Hepatocyte (in vitro differentiated cells): Measurements from ENCODE around the gene ASGR2. TPM values are rescaled to one million over a fixed set of nuclear protein-coding genes. Genes with fewer than 3 reads are reported as not detected.
A peak's percentile ranks its signal among the peaks of the same experiment; 100 is the strongest.
"Not testable (repeated sequence)": the region's sequence is repeated elsewhere in the genome, so short reads cannot be mapped to it uniquely, and the experiment has no call there.

Experiments
- DNase-seq: peaks from one replicate; pipeline ENCODE4 v3.0.0-alpha.2; 2016; ENCODE audit warnings: low spot score
- H2AFZ ChIP-seq: fragments of 200-600 bp; sonication (generic); 2 replicates; pipeline ENCODE4 v1.6.0; 2016; ENCODE audit warnings: antibody characterized with exemption, mild to moderate bottlenecking
- H3K27ac ChIP-seq: fragments of 200-600 bp; sonication (generic); 2 replicates; pipeline ENCODE4 v1.5.1; 2016; ENCODE audit warnings: mild to moderate bottlenecking
- H3K27me3 ChIP-seq: fragments of 200-600 bp; sonication (generic); 2 replicates; pipeline ENCODE4 v1.6.1; 2016
- H3K36me3 ChIP-seq: fragments of 200-600 bp; sonication (generic); replicated peaks from 2 replicates; pipeline ENCODE4 v1.5.1; 2016; ENCODE audit warnings: low read depth; ENCODE audit not compliant: insufficient read depth
- H3K4me1 ChIP-seq: fragments of 200-600 bp; sonication (generic); 2 replicates; pipeline ENCODE4 v1.5.1; 2016; ENCODE audit warnings: mild to moderate bottlenecking, moderate library complexity; ENCODE audit not compliant: insufficient read depth
- H3K4me2 ChIP-seq: fragments of 200-600 bp; sonication (generic); 2 replicates; pipeline ENCODE4 v1.6.0; 2016
- H3K4me3 ChIP-seq: fragments of 200-600 bp; sonication (generic); 2 replicates; pipeline ENCODE4 v1.5.1; 2016; ENCODE audit warnings: mild to moderate bottlenecking
- H3K79me2 ChIP-seq: fragments of 200-600 bp; sonication (generic); 2 replicates; pipeline ENCODE4 v1.6.0; 2017; ENCODE audit warnings: mild to moderate bottlenecking
- H3K9me2 ChIP-seq: fragments of 200-600 bp; sonication (generic); replicated peaks from 2 replicates; pipeline ENCODE4 v1.6.0; 2017; ENCODE audit warnings: mild to moderate bottlenecking; ENCODE audit not compliant: insufficient read depth
- H3K9me3 ChIP-seq: fragments of 200-600 bp; sonication (generic); 2 replicates; pipeline ENCODE4 v1.5.1; 2016; ENCODE audit warnings: low read depth, mild to moderate bottlenecking
- H4K20me1 ChIP-seq: fragments of 200-600 bp; sonication (generic); 2 replicates; pipeline ENCODE4 v1.6.0; 2016; ENCODE audit warnings: mild to moderate bottlenecking; ENCODE audit not compliant: insufficient read depth, poor library complexity, severe bottlenecking
- EZH2 ChIP-seq: fragments of 200-600 bp; sonication (generic); IDR thresholded peaks from 2 replicates; pipeline ENCODE4 v1.6.1; 2016; ENCODE audit warnings: antibody characterized with exemption, mild to moderate bottlenecking, borderline replicate concordance
- EZH2phosphoT487 ChIP-seq: fragments of 200-600 bp; sonication (generic); IDR thresholded peaks from one replicate; pipeline ENCODE4 v1.6.1; 2018; ENCODE audit warnings: antibody characterized with exemption, mild to moderate bottlenecking, low read depth, moderate library complexity; ENCODE audit not compliant: unreplicated experiment, severe bottlenecking
- WGBS: methylation state at CpG from one replicate; pipeline ENCODE4 v1.1.6; 2016; ENCODE audit warnings: low lambda C conversion rate; ENCODE audit errors: missing lambda C conversion rate; 5-methylcytosine and 5-hydroxymethylcytosine counted together
- polyA plus RNA-seq: library from polyadenylated mRNA; unstranded; fragments of >200 nt; fragmentation: Nextera tagmentation; extraction: Ambion mirVana; gene quantifications from 2 replicates; pipeline ENCODE4 v1.2.1, GENCODE V29; 2016
- total RNA-seq: library from RNA; depleted of rRNA; stranded (reverse); fragments of >200 nt; gene quantifications from 2 replicates; pipeline ENCODE4 v1.2.3, GENCODE V29; 2014
- TF ChIP-seq, protein P1 (sequence below): fragments of 200-600 bp; sonication (generic); IDR thresholded peaks from 2 replicates; pipeline ENCODE4 v1.5.1; 2016; ENCODE audit warnings: antibody characterized with exemption, mild to moderate bottlenecking; ENCODE audit not compliant: poor library complexity

Gene ASGR2
- total and polyA plus RNA-seq, 2 experiments from 2014 or later, result 65.5 to 90.6 TPM

GRCh38 chr17:7101531-7101930 is 13.1 kb downstream of the ASGR2 start:
- Histone ChIP-seq H3K79me2 (no peaks in the 10 kb centered on the region), H3K9me2 (no peaks in the 10 kb centered on the region), H3K4me1 (no peaks in the 10 kb centered on the region), H3K4me3 (no peak overlapping the region), H3K9me3 (no peaks in the 10 kb centered on the region), H3K27ac (no peak overlapping the region), H3K4me2 (no peak overlapping the region), H2AFZ (no peak overlapping the region), H3K27me3 (peaks cover 3% of the 10 kb centered on the region), H3K36me3 (no peaks in the 10 kb centered on the region), H4K20me1 (no peaks in the 10 kb centered on the region)
- TF ChIP-seq, protein P1, sequence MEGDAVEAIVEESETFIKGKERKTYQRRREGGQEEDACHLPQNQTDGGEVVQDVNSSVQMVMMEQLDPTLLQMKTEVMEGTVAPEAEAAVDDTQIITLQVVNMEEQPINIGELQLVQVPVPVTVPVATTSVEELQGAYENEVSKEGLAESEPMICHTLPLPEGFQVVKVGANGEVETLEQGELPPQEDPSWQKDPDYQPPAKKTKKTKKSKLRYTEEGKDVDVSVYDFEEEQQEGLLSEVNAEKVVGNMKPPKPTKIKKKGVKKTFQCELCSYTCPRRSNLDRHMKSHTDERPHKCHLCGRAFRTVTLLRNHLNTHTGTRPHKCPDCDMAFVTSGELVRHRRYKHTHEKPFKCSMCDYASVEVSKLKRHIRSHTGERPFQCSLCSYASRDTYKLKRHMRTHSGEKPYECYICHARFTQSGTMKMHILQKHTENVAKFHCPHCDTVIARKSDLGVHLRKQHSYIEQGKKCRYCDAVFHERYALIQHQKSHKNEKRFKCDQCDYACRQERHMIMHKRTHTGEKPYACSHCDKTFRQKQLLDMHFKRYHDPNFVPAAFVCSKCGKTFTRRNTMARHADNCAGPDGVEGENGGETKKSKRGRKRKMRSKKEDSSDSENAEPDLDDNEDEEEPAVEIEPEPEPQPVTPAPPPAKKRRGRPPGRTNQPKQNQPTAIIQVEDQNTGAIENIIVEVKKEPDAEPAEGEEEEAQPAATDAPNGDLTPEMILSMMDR, result no peak
- TF ChIP-seq EZH2, result no peak
- no peak for TF ChIP-seq EZH2phosphoT487
- DNase-seq, result no peak
- 96% methylated on average over 14 of the region's 14 CpGs for WGBS

DNA sequence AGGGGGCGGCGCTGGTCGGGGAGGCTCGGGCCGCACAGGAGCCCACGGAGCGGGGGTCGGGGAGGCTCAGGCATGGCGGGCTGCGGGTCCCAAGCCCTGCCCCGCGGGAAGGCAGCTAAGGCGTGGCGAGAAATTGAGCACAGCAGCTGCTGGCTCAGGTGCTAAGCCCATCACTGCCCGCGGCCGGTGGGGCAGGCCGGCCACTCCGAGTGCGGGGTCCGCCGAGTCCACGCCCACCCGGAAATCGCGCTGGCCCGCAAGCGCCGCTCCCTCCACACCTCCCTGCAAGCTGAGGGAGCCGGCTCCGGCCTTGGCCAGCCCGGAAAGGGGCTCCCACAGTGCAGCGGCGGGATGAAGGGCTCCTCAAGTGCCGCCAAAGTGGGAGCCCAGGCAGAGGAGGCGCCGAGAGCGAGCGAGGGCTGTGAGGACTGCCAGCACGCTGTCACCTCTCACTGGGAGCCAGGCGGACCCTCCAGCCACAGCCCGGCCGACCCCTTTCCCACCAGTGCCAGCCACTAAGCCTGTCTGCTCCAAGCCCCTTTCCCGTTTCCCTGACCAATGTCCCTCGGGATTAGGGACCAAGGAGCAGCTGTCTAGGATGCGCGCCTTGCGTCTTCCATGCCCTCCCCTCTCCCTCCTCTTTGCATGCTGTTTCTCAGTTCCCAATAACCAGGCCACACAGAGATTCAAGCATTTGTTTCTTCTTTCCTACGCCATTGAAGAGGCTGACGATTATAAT is 13.8 kb downstream of the ASGR2 start:
- not testable (repeated sequence) for H3K79me2 ChIP-seq, H3K9me3 ChIP-seq, H3K4me3 ChIP-seq, H3K36me3 ChIP-seq, H3K27me3 ChIP-seq, H2AFZ ChIP-seq, DNase-seq, H3K27ac ChIP-seq, H3K9me2 ChIP-seq, H3K4me1 ChIP-seq, H4K20me1 ChIP-seq
- H3K4me2 ChIP-seq, result peak overlapping the region; percentile 69
- WGBS, result 42% methylated on average over 29 of the region's 50 CpGs

DNA sequence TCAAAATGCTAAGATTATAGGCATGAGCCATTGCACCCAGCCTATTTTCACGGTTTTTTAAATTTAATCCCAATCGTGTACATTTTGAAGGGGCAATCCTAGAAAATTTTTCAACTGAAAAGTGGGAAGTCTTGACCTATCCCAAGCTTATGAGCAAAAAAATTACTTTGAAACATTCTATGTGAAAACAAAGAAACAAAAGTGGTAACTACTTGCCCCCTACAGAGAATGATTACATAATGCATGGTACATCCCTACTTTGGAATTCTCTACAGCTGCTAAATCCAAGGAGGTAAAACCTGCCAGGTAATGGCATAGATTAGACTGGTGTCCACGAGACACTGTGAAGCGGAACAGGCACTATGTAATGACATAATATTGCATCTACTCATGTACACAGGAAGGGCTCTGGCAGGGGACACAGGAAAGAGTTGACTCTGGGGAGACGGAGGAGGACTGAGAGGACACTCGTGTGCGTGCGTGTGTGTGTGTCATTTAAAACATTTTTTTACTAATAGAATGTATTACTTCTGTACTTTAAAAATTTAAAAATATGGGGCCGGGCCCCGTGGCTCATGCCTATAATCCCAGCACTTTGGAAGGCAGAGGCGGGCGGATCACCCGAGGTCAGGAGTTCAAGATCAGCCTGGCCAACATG is 15.7 kb downstream of the ASGR2 start:
- H3K27ac ChIP-seq, result no peak overlapping the region
- H3K9me2 ChIP-seq, result no peaks in the 10 kb centered on the region
- no peaks in the 10 kb centered on the region for H3K4me1 ChIP-seq
- no peak overlapping the region for H2AFZ ChIP-seq
- TF ChIP-seq, protein P1, result no peak
- DNase-seq, result no peak
- 94% methylated on average over 12 of the region's 13 CpGs for WGBS
- H3K9me3 ChIP-seq, result no peaks in the 10 kb centered on the region
- no peaks in the 10 kb centered on the region for H3K36me3 ChIP-seq
- H3K4me2 ChIP-seq, result no peak overlapping the region
- H4K20me1 ChIP-seq, result no peaks in the 10 kb centered on the region
- H3K27me3 ChIP-seq, result peaks cover 3% of the 10 kb centered on the region
- no peak overlapping the region for H3K4me3 ChIP-seq
- no peaks in the 10 kb centered on the region for H3K79me2 ChIP-seq

- no peak overlapping the region for H3K4me3 ChIP-seq
- no peaks in the 10 kb centered on the region for H4K20me1 ChIP-seq
- H3K9me2 ChIP-seq, result no peaks in the 10 kb centered on the region
- TF ChIP-seq EZH2, result no peak
- TF ChIP-seq, protein P1, result no peak
- TF ChIP-seq EZH2phosphoT487, result no peak
- peaks cover 3% of the 10 kb centered on the region for H3K27me3 ChIP-seq
- H3K9me3 ChIP-seq, result no peaks in the 10 kb centered on the region
- no peak overlapping the region for H2AFZ ChIP-seq
- no peak overlapping the region for H3K27ac ChIP-seq
- no peaks in the 10 kb centered on the region for H3K36me3 ChIP-seq
- no peak for DNase-seq
- 67% methylated on average over 5 of the region's 5 CpGs for WGBS
- no peak overlapping the region for H3K4me2 ChIP-seq
- H3K79me2 ChIP-seq, result no peaks in the 10 kb centered on the region
- no peaks in the 10 kb centered on the region for H3K4me1 ChIP-seq
Measured at GRCh38 chr17:7097940-7098339, 16.7 kb downstream of the ASGR2 start.
